ENCODE data around the gene ZNF775.

Gene ZNF775

GRCh38 chr7:150443793-150444540 lies 64.8 kb downstream of the ZNF775 start:
- Histone ChIP-seq H3K36me3 (ENCODE audit: control insufficient read depth, insufficient read depth, low read length) (peaks cover 24% of the 10 kb centered on the region), H3K4me3 (replicated peaks; ENCODE audit: low read depth, low read length) (no peak overlapping the region), H3K27me3 (replicated peaks; ENCODE audit: control insufficient read depth, insufficient read depth, low read length) (no peaks in the 10 kb centered on the region)
- no peak for DNase-seq (ENCODE audit: extremely low read depth, insufficient read length)
- no peak for TF ChIP-seq CTCF (IDR thresholded peaks at IDR 0.05; ENCODE audit: insufficient read depth, low read length, poor library complexity, severe bottlenecking)

- peaks cover 24% of the 10 kb centered on the region for H3K36me3 ChIP-seq (ENCODE audit: control insufficient read depth, insufficient read depth, low read length)
- H3K4me3 ChIP-seq (replicated peaks; ENCODE audit: low read depth, low read length), result no peak overlapping the region
- no peak for DNase-seq (ENCODE audit: extremely low read depth, insufficient read length)
- no peak for TF ChIP-seq CTCF (IDR thresholded peaks at IDR 0.05; ENCODE audit: insufficient read depth, low read length, poor library complexity, severe bottlenecking)
- no peaks in the 10 kb centered on the region for H3K27me3 ChIP-seq (replicated peaks; ENCODE audit: control insufficient read depth, insufficient read depth, low read length)
Observed at GRCh38 chr7:150444674-150445365, 65.7 kb downstream of the ZNF775 start.

GRCh38 chr7:150446288-150446938 lies 67.3 kb downstream of the ZNF775 start:
- DNase-seq (ENCODE audit: extremely low read depth, insufficient read length), result no peak
- TF ChIP-seq CTCF (IDR thresholded peaks at IDR 0.05; ENCODE audit: insufficient read depth, low read length, poor library complexity, severe bottlenecking), result no peak
- H3K27me3 ChIP-seq (replicated peaks; ENCODE audit: control insufficient read depth, insufficient read depth, low read length), result no peaks in the 10 kb centered on the region
- peaks cover 24% of the 10 kb centered on the region for H3K36me3 ChIP-seq (ENCODE audit: control insufficient read depth, insufficient read depth, low read length)
- no peak overlapping the region for H3K4me3 ChIP-seq (replicated peaks; ENCODE audit: low read depth, low read length)

Data from GM06990 (cell line).